Measurements from ENCODE around the gene KDM5A.

DNA sequence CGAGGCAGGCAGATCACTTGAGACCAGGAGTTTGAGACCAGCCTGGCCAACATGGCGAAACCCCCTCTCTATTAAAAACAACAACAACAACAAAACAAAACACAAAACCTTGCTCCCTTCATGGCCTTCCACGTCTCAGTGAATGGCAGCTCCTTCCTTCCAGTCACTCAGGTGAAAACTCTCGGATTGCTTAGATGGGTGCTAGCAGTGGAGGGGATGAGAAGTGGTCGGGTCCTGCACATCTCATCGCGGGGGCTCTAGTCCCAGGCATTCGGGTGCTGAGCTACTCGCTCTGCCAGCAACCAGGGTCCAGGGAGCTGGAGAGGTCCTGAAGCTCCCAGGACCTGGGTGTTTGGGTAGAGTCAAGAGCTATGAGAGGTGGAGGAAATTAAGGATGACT is 134.2 kb downstream of the KDM5A start:
- TF ChIP-seq, protein P1, sequence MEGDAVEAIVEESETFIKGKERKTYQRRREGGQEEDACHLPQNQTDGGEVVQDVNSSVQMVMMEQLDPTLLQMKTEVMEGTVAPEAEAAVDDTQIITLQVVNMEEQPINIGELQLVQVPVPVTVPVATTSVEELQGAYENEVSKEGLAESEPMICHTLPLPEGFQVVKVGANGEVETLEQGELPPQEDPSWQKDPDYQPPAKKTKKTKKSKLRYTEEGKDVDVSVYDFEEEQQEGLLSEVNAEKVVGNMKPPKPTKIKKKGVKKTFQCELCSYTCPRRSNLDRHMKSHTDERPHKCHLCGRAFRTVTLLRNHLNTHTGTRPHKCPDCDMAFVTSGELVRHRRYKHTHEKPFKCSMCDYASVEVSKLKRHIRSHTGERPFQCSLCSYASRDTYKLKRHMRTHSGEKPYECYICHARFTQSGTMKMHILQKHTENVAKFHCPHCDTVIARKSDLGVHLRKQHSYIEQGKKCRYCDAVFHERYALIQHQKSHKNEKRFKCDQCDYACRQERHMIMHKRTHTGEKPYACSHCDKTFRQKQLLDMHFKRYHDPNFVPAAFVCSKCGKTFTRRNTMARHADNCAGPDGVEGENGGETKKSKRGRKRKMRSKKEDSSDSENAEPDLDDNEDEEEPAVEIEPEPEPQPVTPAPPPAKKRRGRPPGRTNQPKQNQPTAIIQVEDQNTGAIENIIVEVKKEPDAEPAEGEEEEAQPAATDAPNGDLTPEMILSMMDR (IDR thresholded peaks at IDR 0.05 in 8 of 11, conservative IDR thresholded peaks at IDR 0.05 in 3 of 11): no peak
- TF ChIP-seq POLR2A (IDR thresholded peaks at IDR 0.05) (no peak), POLR2AphosphoS5 (IDR thresholded peaks at IDR 0.05) (no peak)

All from spleen (tissue), 7 donors.